ENCODE measurements around the gene HHAT.

GRCh38 chr1:210381934-210382333 lies 53.2 kb downstream of the HHAT start:
- no peak for TF ChIP-seq SP1 (CRISPR knock-in tag; IDR thresholded peaks at IDR 0.05)
- no peak for TF ChIP-seq SNAPC5 (CRISPR knock-in tag; IDR thresholded peaks at IDR 0.05)
- no peak for TF ChIP-seq SRF (CRISPR knock-in tag; IDR thresholded peaks at IDR 0.05)
- TF ChIP-seq FOXP4 (CRISPR knock-in tag; IDR thresholded peaks at IDR 0.05; ENCODE audit: borderline replicate concordance): no peak
- no peak for TF ChIP-seq RAD21 (CRISPR knock-in tag; conservative IDR thresholded peaks at IDR 0.05 in 1 of 2, IDR thresholded peaks at IDR 0.05 in 1 of 2)
- TF ChIP-seq SETDB1 (IDR thresholded peaks at IDR 0.05; ENCODE audit: low read length): no peak
- no peak for TF ChIP-seq CREB3 (tag; conservative IDR thresholded peaks at IDR 0.05; ENCODE audit: low read depth)
- TF ChIP-seq CTCF (IDR thresholded peaks at IDR 0.05 in 2 of 3, conservative IDR thresholded peaks at IDR 0.05 in 1 of 3; ENCODE audit: insufficient read depth in 2 of 3, low read depth in 1 of 3, low read length in 3 of 3): no peak
- no peak for TF ChIP-seq CHD4 (IDR thresholded peaks at IDR 0.05; ENCODE audit: insufficient read depth, insufficient replicate concordance, low read depth, low read length, poor library complexity, severe bottlenecking)
- TF ChIP-seq ZC3H8 (IDR thresholded peaks at IDR 0.05): no peak
- TF ChIP-seq TAF9B (IDR thresholded peaks at IDR 0.05; ENCODE audit: partially characterized antibody): no peak
- no peak for TF ChIP-seq NFXL1 (CRISPR knock-in tag; IDR thresholded peaks at IDR 0.05)
- TF ChIP-seq POLR2A (conservative IDR thresholded peaks at IDR 0.05): no peak
